Measurements from ENCODE around the gene MCTS1.

The MCTS1 gene

GRCh38 chrX:120603707-120604360 lies at the start of gene MCTS1:
Gene MCTS1, plus strand, starts transcription at chrX:120604101. Its CDS starts 136 bp downstream, at chrX:120604237.
- Histone ChIP-seq H3K4me1 (ENCODE audit: insufficient read depth, low read length) (no peaks in the 10 kb centered on the region), H3K9me3 (ENCODE audit: insufficient read depth, low read depth, low read length) (no peaks in the 10 kb centered on the region), H3K4me3 (ENCODE audit: low read length) (peak within 1 kb of the TSS; percentile 95), H3K9ac (ENCODE audit: low read depth, low read length) (peak within 1 kb of the TSS; percentile 86), H3K27ac (ENCODE audit: low read length) (peak within 1 kb of the TSS; percentile 76), H3K27me3 (ENCODE audit: insufficient read depth, low read length) (no peaks in the 10 kb centered on the region), H3K36me3 (ENCODE audit: insufficient read depth, low read depth, low read length) (peaks cover 4% of the 10 kb centered on the region; the same call in 1 of the 2 replicates)

- no peak overlapping the region for H3K9ac ChIP-seq (ENCODE audit: low read depth, low read length)
- H3K27ac ChIP-seq (ENCODE audit: low read length): no peak overlapping the region
- no peaks in the 10 kb centered on the region for H3K9me3 ChIP-seq (ENCODE audit: insufficient read depth, low read depth, low read length)
- no peaks in the 10 kb centered on the region for H3K4me1 ChIP-seq (ENCODE audit: insufficient read depth, low read length)
- H3K27me3 ChIP-seq (ENCODE audit: insufficient read depth, low read length): no peaks in the 10 kb centered on the region
- no peak overlapping the region for H3K4me3 ChIP-seq (ENCODE audit: low read length)
- H3K36me3 ChIP-seq (ENCODE audit: insufficient read depth, low read depth, low read length): peaks cover 21% of the 10 kb centered on the region; the same call in 1 of the 2 replicates
These were observed 47.6 kb upstream of the MCTS1 start for GRCh38 chrX:120556251-120556650.

- peak overlapping the region; percentile 96 for H3K27ac ChIP-seq (ENCODE audit: low read length)
- H3K9me3 ChIP-seq (ENCODE audit: insufficient read depth, low read depth, low read length): no peaks in the 10 kb centered on the region
- H3K4me1 ChIP-seq (ENCODE audit: insufficient read depth, low read length): peaks cover 7% of the 10 kb centered on the region; the same call in 1 of the 2 replicates
- H3K27me3 ChIP-seq (ENCODE audit: insufficient read depth, low read length): no peaks in the 10 kb centered on the region
- peaks cover 20% of the 10 kb centered on the region; the same call in 1 of the 2 replicates for H3K36me3 ChIP-seq (ENCODE audit: insufficient read depth, low read depth, low read length)
- peak overlapping the region; percentile 96 for H3K4me3 ChIP-seq (ENCODE audit: low read length)
- H3K9ac ChIP-seq (ENCODE audit: low read depth, low read length): peak overlapping the region; percentile 92; the same call in 1 of the 2 replicates
These were observed 44.1 kb upstream of the MCTS1 start for GRCh38 chrX:120559804-120560203.

GRCh38 chrX:120560405-120560841 lies 43.5 kb upstream of the MCTS1 start:
- Histone ChIP-seq H3K27me3 (ENCODE audit: insufficient read depth, low read length) (no peaks in the 10 kb centered on the region), H3K9me3 (ENCODE audit: insufficient read depth, low read depth, low read length) (no peaks in the 10 kb centered on the region), H3K4me1 (ENCODE audit: insufficient read depth, low read length) (peaks cover 7% of the 10 kb centered on the region; the same call in 1 of the 2 replicates), H3K4me3 (ENCODE audit: low read length) (peak overlapping the region; percentile 96), H3K36me3 (ENCODE audit: insufficient read depth, low read depth, low read length) (peaks cover 18% of the 10 kb centered on the region; the same call in 1 of the 2 replicates), H3K27ac (ENCODE audit: low read length) (peak overlapping the region; percentile 96), H3K9ac (ENCODE audit: low read depth, low read length) (peak overlapping the region; percentile 92)

GRCh38 chrX:120560842-120561633 lies 42.9 kb upstream of the MCTS1 start, which contains the start of gene CUL4B:
Gene CUL4B, minus strand, starts transcription at chrX:120560962. Its CDS starts 324 bp downstream, at chrX:120560638.
- peaks cover 7% of the 10 kb centered on the region; the same call in 1 of the 2 replicates for H3K4me1 ChIP-seq (ENCODE audit: insufficient read depth, low read length)
- H3K36me3 ChIP-seq (ENCODE audit: insufficient read depth, low read depth, low read length): peaks cover 16% of the 10 kb centered on the region; the same call in 1 of the 2 replicates
- H3K9me3 ChIP-seq (ENCODE audit: insufficient read depth, low read depth, low read length): no peaks in the 10 kb centered on the region
- peak within 1 kb of the TSS; percentile 96 for H3K27ac ChIP-seq (ENCODE audit: low read length)
- no peaks in the 10 kb centered on the region for H3K27me3 ChIP-seq (ENCODE audit: insufficient read depth, low read length)
- H3K4me3 ChIP-seq (ENCODE audit: low read length): peak within 1 kb of the TSS; percentile 96
- H3K9ac ChIP-seq (ENCODE audit: low read depth, low read length): peak within 1 kb of the TSS; percentile 92

GRCh38 chrX:120561634-120562568 lies 42.0 kb upstream of the MCTS1 start:
- Histone ChIP-seq H3K9me3 (ENCODE audit: insufficient read depth, low read depth, low read length) (no peaks in the 10 kb centered on the region), H3K4me1 (ENCODE audit: insufficient read depth, low read length) (peaks cover 7% of the 10 kb centered on the region; the same call in 1 of the 2 replicates), H3K36me3 (ENCODE audit: insufficient read depth, low read depth, low read length) (peaks cover 10% of the 10 kb centered on the region; the same call in 1 of the 2 replicates), H3K27ac (ENCODE audit: low read length) (peak overlapping the region; percentile 61), H3K4me3 (ENCODE audit: low read length) (peak overlapping the region; percentile 89), H3K9ac (ENCODE audit: low read depth, low read length) (peak overlapping the region; percentile 86; the same call in 1 of the 2 replicates), H3K27me3 (ENCODE audit: insufficient read depth, low read length) (no peaks in the 10 kb centered on the region)

- Histone ChIP-seq H3K36me3 (ENCODE audit: insufficient read depth, low read depth, low read length) (peaks cover 3% of the 10 kb centered on the region; the same call in 1 of the 2 replicates), H3K9me3 (ENCODE audit: insufficient read depth, low read depth, low read length) (no peaks in the 10 kb centered on the region), H3K27me3 (ENCODE audit: insufficient read depth, low read length) (no peaks in the 10 kb centered on the region), H3K4me3 (ENCODE audit: low read length) (peak overlapping the region; percentile 89; the same call in 1 of the 2 replicates), H3K27ac (ENCODE audit: low read length) (no peak overlapping the region), H3K9ac (ENCODE audit: low read depth, low read length) (peak overlapping the region; percentile 86; the same call in 1 of the 2 replicates), H3K4me1 (ENCODE audit: insufficient read depth, low read length) (peaks cover 7% of the 10 kb centered on the region; the same call in 1 of the 2 replicates)
These were observed 41.4 kb upstream of the MCTS1 start for GRCh38 chrX:120562569-120562926.

GRCh38 chrX:120564925-120565324 lies 39.0 kb upstream of the MCTS1 start:
- Histone ChIP-seq H3K4me1 (ENCODE audit: insufficient read depth, low read length) (peaks cover 7% of the 10 kb centered on the region; the same call in 1 of the 2 replicates), H3K27me3 (ENCODE audit: insufficient read depth, low read length) (no peaks in the 10 kb centered on the region), H3K9ac (ENCODE audit: low read depth, low read length) (no peak overlapping the region), H3K36me3 (ENCODE audit: insufficient read depth, low read depth, low read length) (no peaks in the 10 kb centered on the region), H3K4me3 (ENCODE audit: low read length) (no peak overlapping the region), H3K27ac (ENCODE audit: low read length) (no peak overlapping the region), H3K9me3 (ENCODE audit: insufficient read depth, low read depth, low read length) (no peaks in the 10 kb centered on the region)

- no peaks in the 10 kb centered on the region for H3K36me3 ChIP-seq (ENCODE audit: insufficient read depth, low read depth, low read length)
- H3K27me3 ChIP-seq (ENCODE audit: insufficient read depth, low read length): no peaks in the 10 kb centered on the region
- no peak overlapping the region for H3K27ac ChIP-seq (ENCODE audit: low read length)
- H3K9me3 ChIP-seq (ENCODE audit: insufficient read depth, low read depth, low read length): no peaks in the 10 kb centered on the region
- peaks cover 7% of the 10 kb centered on the region; the same call in 1 of the 2 replicates for H3K4me1 ChIP-seq (ENCODE audit: insufficient read depth, low read length)
- no peak overlapping the region for H3K4me3 ChIP-seq (ENCODE audit: low read length)
- H3K9ac ChIP-seq (ENCODE audit: low read depth, low read length): no peak overlapping the region
These were observed 37.1 kb upstream of the MCTS1 start for GRCh38 chrX:120566817-120567216.

- Histone ChIP-seq H3K4me3 (ENCODE audit: low read length) (no peak overlapping the region), H3K9ac (ENCODE audit: low read depth, low read length) (no peak overlapping the region), H3K27ac (ENCODE audit: low read length) (no peak overlapping the region), H3K27me3 (ENCODE audit: insufficient read depth, low read length) (no peaks in the 10 kb centered on the region), H3K36me3 (ENCODE audit: insufficient read depth, low read depth, low read length) (no peaks in the 10 kb centered on the region), H3K9me3 (ENCODE audit: insufficient read depth, low read depth, low read length) (no peaks in the 10 kb centered on the region), H3K4me1 (ENCODE audit: insufficient read depth, low read length) (no peaks in the 10 kb centered on the region)
These were observed 35.9 kb upstream of the MCTS1 start for GRCh38 chrX:120568035-120568434.

GRCh38 chrX:120568609-120569008 lies 35.3 kb upstream of the MCTS1 start:
- Histone ChIP-seq H3K36me3 (ENCODE audit: insufficient read depth, low read depth, low read length) (no peaks in the 10 kb centered on the region), H3K4me1 (ENCODE audit: insufficient read depth, low read length) (no peaks in the 10 kb centered on the region), H3K4me3 (ENCODE audit: low read length) (no peak overlapping the region), H3K9ac (ENCODE audit: low read depth, low read length) (no peak overlapping the region), H3K27ac (ENCODE audit: low read length) (no peak overlapping the region), H3K9me3 (ENCODE audit: insufficient read depth, low read depth, low read length) (no peaks in the 10 kb centered on the region), H3K27me3 (ENCODE audit: insufficient read depth, low read length) (no peaks in the 10 kb centered on the region)
